Coronary artery (tissue), 2 donors: ENCODE results near the gene PPBP.

Source experiments
- DNase-seq: peaks from one replicate; pipeline ENCODE4 v3.0.0-alpha.2; 2017; ENCODE audit warnings: low spot score
- H3K27ac ChIP-seq, 2 donors: fragments of 200-600 bp; sonication (generic); one replicate each; pipeline ENCODE4 v1.5.1; 2016 to 2019
- H3K4me3 ChIP-seq: fragments of 200-600 bp; sonication (generic); 2 replicates; pipeline ENCODE4 v1.5.1; 2016; ENCODE audit warnings: mild to moderate bottlenecking, moderate library complexity
- CTCF ChIP-seq: fragments of 200-600 bp; sonication (generic); IDR thresholded peaks from one replicate; pipeline ENCODE4 v1.5.1; 2019; ENCODE audit warnings: antibody characterized with exemption

Gene PPBP

GRCh38 chr4:74013264-74013663, 25.3 kb upstream of the PPBP start:
- TF ChIP-seq CTCF: no peak
- DNase-seq: no peak
- Histone ChIP-seq H3K27ac (no peak overlapping the region), H3K4me3 (no peak overlapping the region)

- no peak overlapping the region for H3K27ac ChIP-seq
- DNase-seq: no peak
- no peak overlapping the region for H3K4me3 ChIP-seq
- TF ChIP-seq CTCF: no peak
These were observed 24.1 kb upstream of the PPBP start for GRCh38 chr4:74012130-74012529.

- no peak overlapping the region for H3K4me3 ChIP-seq
These were observed 21.3 kb upstream of the PPBP start for GRCh38 chr4:74009307-74009706.

GRCh38 chr4:74006009-74006476, 18.1 kb upstream of the PPBP start:
- Histone ChIP-seq H3K4me3 (no peak overlapping the region), H3K27ac (no peak overlapping the region)
- no peak for TF ChIP-seq CTCF
- DNase-seq: no peak

More at GRCh38 chr4:74009307-74009706, 21.3 kb upstream of the PPBP start:
- H3K27ac ChIP-seq: no peak overlapping the region
- no peak for TF ChIP-seq CTCF
- no peak for DNase-seq

- TF ChIP-seq CTCF: no peak
- H3K27ac ChIP-seq: no peak overlapping the region
- no peak overlapping the region for H3K4me3 ChIP-seq
- no peak for DNase-seq
These were observed 17.5 kb upstream of the PPBP start for GRCh38 chr4:74005528-74005927.

- Histone ChIP-seq H3K4me3 (no peak overlapping the region), H3K27ac (no peak overlapping the region)
- no peak for DNase-seq
- no peak for TF ChIP-seq CTCF
These were observed 16.7 kb upstream of the PPBP start for GRCh38 chr4:74004668-74005067.

GRCh38 chr4:74000301-74000700, 12.3 kb upstream of the PPBP start:
- H3K27ac ChIP-seq: no peak overlapping the region
- DNase-seq: no peak
- no peak overlapping the region for H3K4me3 ChIP-seq
- TF ChIP-seq CTCF: no peak
